Measurements from ENCODE around the gene PSMB2.
A peak's percentile ranks its signal among the peaks of the same experiment; 100 is the strongest.

The PSMB2 gene

DNA sequence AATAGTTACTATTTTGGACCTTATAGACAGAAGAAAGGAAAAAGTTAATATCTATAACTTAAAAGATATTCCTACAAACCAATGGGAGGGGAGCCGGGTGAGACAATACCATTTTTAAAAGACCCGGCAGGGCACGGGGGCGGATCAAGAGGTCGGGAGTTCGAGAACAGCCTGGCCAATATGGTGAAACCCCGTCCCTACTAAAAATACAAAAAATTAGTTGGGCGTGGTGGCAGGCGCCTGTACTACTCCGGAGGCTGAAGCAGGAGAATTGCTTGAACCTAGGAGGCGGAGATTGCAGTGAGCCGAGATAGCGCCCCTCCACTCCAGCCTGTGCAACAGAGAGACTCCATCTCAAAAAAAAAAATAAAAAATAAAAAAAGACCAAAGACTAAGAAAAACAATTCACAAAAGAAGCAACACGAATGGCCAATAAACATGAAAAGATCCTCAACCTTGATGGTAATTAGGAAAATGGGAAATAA, 1.2 kb upstream of the PSMB2 start:
- no peak overlapping the region for H3K27ac ChIP-seq (ENCODE audit: extremely low read depth, low read depth, low read length)
- peaks cover 0 to 6% of the 10 kb centered on the region in 2 experiments; a peak in 2 of 3 replicates for H3K36me3 ChIP-seq (ENCODE audit: control insufficient read depth in 2 of 2, insufficient read depth in 1 of 2, low read length in 2 of 2)
- CTCF ChIA-PET = interaction anchor here (0.6 kb wide), 1 partner anchor 80 kb away, joined by 6 read pairs; no protein-coding TSS in a partner anchor
- H3K4me3 ChIP-seq (ENCODE audit: low read depth, low read length) = peak overlapping the region; percentile 95
- H3K4me1 ChIP-seq (ENCODE audit: control insufficient read depth, insufficient read depth, low read length) = no peaks in the 10 kb centered on the region
- POLR2A ChIA-PET = interaction anchor here (0.6 to 0.7 kb wide), 2 partner anchors 203 to 811 kb away, joined by 3 to 4 read pairs; no protein-coding TSS in a partner anchor
- no peaks in the 10 kb centered on the region for H3K9me3 ChIP-seq (ENCODE audit: control insufficient read depth, insufficient read depth, low read depth, low read length)
- TF ChIP-seq ZNF10 (tag by site-specific recombination; IDR thresholded peaks at IDR 0.05) (peak; percentile 14; the same call in 1 of the 2 replicates), ZBTB8A (tag by site-specific recombination; IDR thresholded peaks at IDR 0.05) (peak; percentile 18), ZNF335 (tag by site-specific recombination; conservative IDR thresholded peaks at IDR 0.05) (peak; percentile 60), ZNF660 (tag by site-specific recombination; IDR thresholded peaks at IDR 0.05) (0 out of 2 replicates have a peak, but pooled peaks have one; percentile 32), ZNF654 (tag by site-specific recombination; IDR thresholded peaks at IDR 0.05; ENCODE audit: low read depth) (no peak), ZNF24 (tag by site-specific recombination; IDR thresholded peaks at IDR 0.05) (peak; percentile 19; the same call in 1 of the 2 replicates), ZBTB21 (tag by site-specific recombination; IDR thresholded peaks at IDR 0.05) (0 out of 2 replicates have a peak, but pooled peaks have one; percentile 2)
- TF ChIP-seq, protein P1, sequence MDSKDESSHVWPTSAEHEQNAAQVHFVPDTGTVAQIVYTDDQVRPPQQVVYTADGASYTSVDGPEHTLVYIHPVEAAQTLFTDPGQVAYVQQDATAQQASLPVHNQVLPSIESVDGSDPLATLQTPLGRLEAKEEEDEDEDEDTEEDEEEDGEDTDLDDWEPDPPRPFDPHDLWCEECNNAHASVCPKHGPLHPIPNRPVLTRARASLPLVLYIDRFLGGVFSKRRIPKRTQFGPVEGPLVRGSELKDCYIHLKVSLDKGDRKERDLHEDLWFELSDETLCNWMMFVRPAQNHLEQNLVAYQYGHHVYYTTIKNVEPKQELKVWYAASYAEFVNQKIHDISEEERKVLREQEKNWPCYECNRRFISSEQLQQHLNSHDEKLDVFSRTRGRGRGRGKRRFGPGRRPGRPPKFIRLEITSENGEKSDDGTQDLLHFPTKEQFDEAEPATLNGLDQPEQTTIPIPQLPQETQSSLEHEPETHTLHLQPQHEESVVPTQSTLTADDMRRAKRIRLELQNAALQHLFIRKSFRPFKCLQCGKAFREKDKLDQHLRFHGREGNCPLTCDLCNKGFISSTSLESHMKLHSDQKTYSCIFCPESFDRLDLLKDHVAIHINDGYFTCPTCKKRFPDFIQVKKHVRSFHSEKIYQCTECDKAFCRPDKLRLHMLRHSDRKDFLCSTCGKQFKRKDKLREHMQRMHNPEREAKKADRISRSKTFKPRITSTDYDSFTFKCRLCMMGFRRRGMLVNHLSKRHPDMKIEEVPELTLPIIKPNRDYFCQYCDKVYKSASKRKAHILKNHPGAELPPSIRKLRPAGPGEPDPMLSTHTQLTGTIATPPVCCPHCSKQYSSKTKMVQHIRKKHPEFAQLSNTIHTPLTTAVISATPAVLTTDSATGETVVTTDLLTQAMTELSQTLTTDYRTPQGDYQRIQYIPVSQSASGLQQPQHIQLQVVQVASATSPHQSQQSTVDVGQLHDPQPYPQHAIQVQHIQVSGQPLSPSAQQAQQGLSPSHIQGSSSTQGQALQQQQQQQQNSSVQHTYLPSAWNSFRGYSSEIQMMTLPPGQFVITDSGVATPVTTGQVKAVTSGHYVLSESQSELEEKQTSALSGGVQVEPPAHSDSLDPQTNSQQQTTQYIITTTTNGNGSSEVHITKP (tag by site-specific recombination; IDR thresholded peaks at IDR 0.05) = peak; percentile 85
- TF ChIP-seq, protein P2, sequence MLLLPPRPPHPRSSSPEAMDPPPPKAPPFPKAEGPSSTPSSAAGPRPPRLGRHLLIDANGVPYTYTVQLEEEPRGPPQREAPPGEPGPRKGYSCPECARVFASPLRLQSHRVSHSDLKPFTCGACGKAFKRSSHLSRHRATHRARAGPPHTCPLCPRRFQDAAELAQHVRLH (tag by site-specific recombination; IDR thresholded peaks at IDR 0.05) = 0 out of 2 replicates have a peak, but pooled peaks have one; percentile 14
- TF ChIP-seq, protein P3, sequence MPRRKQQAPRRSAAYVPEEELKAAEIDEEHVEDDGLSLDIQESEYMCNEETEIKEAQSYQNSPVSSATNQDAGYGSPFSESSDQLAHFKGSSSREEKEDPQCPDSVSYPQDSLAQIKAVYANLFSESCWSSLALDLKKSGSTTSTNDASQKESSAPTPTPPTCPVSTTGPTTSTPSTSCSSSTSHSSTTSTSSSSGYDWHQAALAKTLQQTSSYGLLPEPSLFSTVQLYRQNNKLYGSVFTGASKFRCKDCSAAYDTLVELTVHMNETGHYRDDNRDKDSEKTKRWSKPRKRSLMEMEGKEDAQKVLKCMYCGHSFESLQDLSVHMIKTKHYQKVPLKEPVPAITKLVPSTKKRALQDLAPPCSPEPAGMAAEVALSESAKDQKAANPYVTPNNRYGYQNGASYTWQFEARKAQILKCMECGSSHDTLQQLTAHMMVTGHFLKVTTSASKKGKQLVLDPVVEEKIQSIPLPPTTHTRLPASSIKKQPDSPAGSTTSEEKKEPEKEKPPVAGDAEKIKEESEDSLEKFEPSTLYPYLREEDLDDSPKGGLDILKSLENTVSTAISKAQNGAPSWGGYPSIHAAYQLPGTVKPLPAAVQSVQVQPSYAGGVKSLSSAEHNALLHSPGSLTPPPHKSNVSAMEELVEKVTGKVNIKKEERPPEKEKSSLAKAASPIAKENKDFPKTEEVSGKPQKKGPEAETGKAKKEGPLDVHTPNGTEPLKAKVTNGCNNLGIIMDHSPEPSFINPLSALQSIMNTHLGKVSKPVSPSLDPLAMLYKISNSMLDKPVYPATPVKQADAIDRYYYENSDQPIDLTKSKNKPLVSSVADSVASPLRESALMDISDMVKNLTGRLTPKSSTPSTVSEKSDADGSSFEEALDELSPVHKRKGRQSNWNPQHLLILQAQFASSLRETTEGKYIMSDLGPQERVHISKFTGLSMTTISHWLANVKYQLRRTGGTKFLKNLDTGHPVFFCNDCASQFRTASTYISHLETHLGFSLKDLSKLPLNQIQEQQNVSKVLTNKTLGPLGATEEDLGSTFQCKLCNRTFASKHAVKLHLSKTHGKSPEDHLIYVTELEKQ (tag by site-specific recombination; IDR thresholded peaks at IDR 0.05; ENCODE audit: borderline replicate concordance) = no peak
- TF ChIP-seq, protein P4, sequence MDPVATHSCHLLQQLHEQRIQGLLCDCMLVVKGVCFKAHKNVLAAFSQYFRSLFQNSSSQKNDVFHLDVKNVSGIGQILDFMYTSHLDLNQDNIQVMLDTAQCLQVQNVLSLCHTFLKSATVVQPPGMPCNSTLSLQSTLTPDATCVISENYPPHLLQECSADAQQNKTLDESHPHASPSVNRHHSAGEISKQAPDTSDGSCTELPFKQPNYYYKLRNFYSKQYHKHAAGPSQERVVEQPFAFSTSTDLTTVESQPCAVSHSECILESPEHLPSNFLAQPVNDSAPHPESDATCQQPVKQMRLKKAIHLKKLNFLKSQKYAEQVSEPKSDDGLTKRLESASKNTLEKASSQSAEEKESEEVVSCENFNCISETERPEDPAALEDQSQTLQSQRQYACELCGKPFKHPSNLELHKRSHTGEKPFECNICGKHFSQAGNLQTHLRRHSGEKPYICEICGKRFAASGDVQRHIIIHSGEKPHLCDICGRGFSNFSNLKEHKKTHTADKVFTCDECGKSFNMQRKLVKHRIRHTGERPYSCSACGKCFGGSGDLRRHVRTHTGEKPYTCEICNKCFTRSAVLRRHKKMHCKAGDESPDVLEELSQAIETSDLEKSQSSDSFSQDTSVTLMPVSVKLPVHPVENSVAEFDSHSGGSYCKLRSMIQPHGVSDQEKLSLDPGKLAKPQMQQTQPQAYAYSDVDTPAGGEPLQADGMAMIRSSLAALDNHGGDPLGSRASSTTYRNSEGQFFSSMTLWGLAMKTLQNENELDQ (tag by site-specific recombination; IDR thresholded peaks at IDR 0.05; ENCODE audit: low read depth) = no peak
- TF ChIP-seq, protein P5, sequence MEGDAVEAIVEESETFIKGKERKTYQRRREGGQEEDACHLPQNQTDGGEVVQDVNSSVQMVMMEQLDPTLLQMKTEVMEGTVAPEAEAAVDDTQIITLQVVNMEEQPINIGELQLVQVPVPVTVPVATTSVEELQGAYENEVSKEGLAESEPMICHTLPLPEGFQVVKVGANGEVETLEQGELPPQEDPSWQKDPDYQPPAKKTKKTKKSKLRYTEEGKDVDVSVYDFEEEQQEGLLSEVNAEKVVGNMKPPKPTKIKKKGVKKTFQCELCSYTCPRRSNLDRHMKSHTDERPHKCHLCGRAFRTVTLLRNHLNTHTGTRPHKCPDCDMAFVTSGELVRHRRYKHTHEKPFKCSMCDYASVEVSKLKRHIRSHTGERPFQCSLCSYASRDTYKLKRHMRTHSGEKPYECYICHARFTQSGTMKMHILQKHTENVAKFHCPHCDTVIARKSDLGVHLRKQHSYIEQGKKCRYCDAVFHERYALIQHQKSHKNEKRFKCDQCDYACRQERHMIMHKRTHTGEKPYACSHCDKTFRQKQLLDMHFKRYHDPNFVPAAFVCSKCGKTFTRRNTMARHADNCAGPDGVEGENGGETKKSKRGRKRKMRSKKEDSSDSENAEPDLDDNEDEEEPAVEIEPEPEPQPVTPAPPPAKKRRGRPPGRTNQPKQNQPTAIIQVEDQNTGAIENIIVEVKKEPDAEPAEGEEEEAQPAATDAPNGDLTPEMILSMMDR (tag by site-specific recombination; IDR thresholded peaks at IDR 0.05) = peak; percentile 42; the same call in 1 of the 2 replicates
- TF ChIP-seq, protein P6, sequence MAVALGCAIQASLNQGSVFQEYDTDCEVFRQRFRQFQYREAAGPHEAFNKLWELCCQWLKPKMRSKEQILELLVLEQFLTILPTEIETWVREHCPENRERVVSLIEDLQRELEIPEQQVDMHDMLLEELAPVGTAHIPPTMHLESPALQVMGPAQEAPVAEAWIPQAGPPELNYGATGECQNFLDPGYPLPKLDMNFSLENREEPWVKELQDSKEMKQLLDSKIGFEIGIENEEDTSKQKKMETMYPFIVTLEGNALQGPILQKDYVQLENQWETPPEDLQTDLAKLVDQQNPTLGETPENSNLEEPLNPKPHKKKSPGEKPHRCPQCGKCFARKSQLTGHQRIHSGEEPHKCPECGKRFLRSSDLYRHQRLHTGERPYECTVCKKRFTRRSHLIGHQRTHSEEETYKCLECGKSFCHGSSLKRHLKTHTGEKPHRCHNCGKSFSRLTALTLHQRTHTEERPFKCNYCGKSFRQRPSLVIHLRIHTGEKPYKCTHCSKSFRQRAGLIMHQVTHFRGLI (tag by site-specific recombination; IDR thresholded peaks at IDR 0.05) = peak; percentile 82; the same call in 1 of the 2 replicates

Measured in HEK293 (cell line).